K562 (cell line): ENCODE data around the gene NRM. TPM values are rescaled to one million over a fixed set of nuclear protein-coding genes. Genes with fewer than 3 reads are reported as not detected.

Experiments
- ATAC-seq: fragments of 200-7000 bp; cut with Tn5 transposase; 3 replicates; pipeline ENCODE4 v1.9.1; 2020; ENCODE audit warnings: moderate library complexity
- BruUV-seq: library from RNA; stranded (reverse); fragments of 400-500 nt; replicated peaks from 2 replicates; lab custom pipeline; 2021; lab: Mats Ljungman, UMichigan
- CTCF ChIA-PET: fragments of 300-600 bp; formaldehyde crosslinking; extraction: SDS; loops from one replicate; lab custom pipeline; 2021; ENCODE audit warnings: low intra/inter-chr PET ratio; lab: Yijun Ruan, JAX
- POLR2A ChIA-PET: fragments of 300-600, 350-650 bp; sonication (Branson Sonifier 250); formaldehyde crosslinking; extraction: SDS; loops from one replicate; lab custom pipeline; 2021; ENCODE audit warnings: antibody characterized with exemption, inconsistent platforms; lab: Yijun Ruan, JAX
- DNase-seq, 4 experiments: peaks; one replicate each; pipeline versions ENCODE4 v3.0.0 to v3.0.0-alpha.2; 2011 to 2018; ENCODE audit warnings: low spot score in 3 of 4, mixed read lengths in 3 of 4; ENCODE audit errors: extremely low read depth in 1 of 4
- FAIRE-seq: peaks from 2 replicates; lab custom pipeline; 2011; peaks lifted over from hg19 to GRCh38; lab: Jason Lieb, UNC
- H2AFZ ChIP-seq: 2 replicates; pipeline ENCODE4 v1.6.0; 2011; ENCODE audit warnings: low read depth, low read length, control low read depth, inconsistent platforms
- H3K27ac ChIP-seq: fragments of 200-600 bp; 3 replicates; pipeline ENCODE4 v1.8.0; 2011; ENCODE audit warnings: low read depth, mild to moderate bottlenecking, control low read depth, inconsistent platforms, low read length, moderate library complexity, mixed read lengths; ENCODE audit errors: extremely low read depth
- H3K27me3 ChIP-seq, 2 experiments: fragments of 300-600 bp in 1 of 2; 2 replicates in 1 of 2; 3 replicates in 1 of 2; pipeline versions ENCODE4 v1.6.0 to v1.8.0; 2011; ENCODE audit warnings: inconsistent platforms in 2 of 2, low read length in 2 of 2, mild to moderate bottlenecking in 1 of 2, mixed read lengths in 1 of 2, moderate library complexity in 1 of 2; ENCODE audit not compliant: control insufficient read depth in 2 of 2, insufficient read depth in 2 of 2
- H3K36me3 ChIP-seq: fragments of 300-600 bp; 3 replicates; pipeline ENCODE4 v1.8.0; 2011; ENCODE audit warnings: mild to moderate bottlenecking, low read length, inconsistent platforms; ENCODE audit not compliant: control insufficient read depth, insufficient read depth
- H3K4me1 ChIP-seq, 2 experiments: fragments of 200-600 bp in 1 of 2; replicated peaks in 1 of 2; 2 replicates in 1 of 2; 3 replicates in 1 of 2; pipeline versions ENCODE4 v1.5.1 to v1.8.0; 2011; ENCODE audit warnings: inconsistent platforms in 2 of 2, low read length in 2 of 2, mild to moderate bottlenecking in 1 of 2, mixed read lengths in 1 of 2, moderate library complexity in 1 of 2; ENCODE audit not compliant: control insufficient read depth in 2 of 2, insufficient read depth in 2 of 2
- H3K4me2 ChIP-seq: 2 replicates; pipeline ENCODE4 v1.6.1; 2011; ENCODE audit warnings: low read length, control low read depth, inconsistent platforms, mixed read lengths; ENCODE audit not compliant: insufficient read depth
- H3K4me3 ChIP-seq: fragments of 200-600 bp; sonication (generic), shearing (Covaris generic); 2 replicates; pipeline ENCODE4 v1.5.1; 2016; ENCODE audit warnings: control low read depth, inconsistent platforms
- H3K79me2 ChIP-seq: fragments of 200-600 bp; 3 replicates; pipeline ENCODE4 v1.8.0; 2011; ENCODE audit warnings: low read length, inconsistent platforms; ENCODE audit not compliant: control insufficient read depth, insufficient read depth
- H3K9ac ChIP-seq, 2 experiments: 2 replicates each; pipeline versions ENCODE4 v1.6.0 to v1.6.1; 2011; ENCODE audit warnings: low read depth in 2 of 2, low read length in 2 of 2, control low read depth in 1 of 2, inconsistent platforms in 1 of 2, mild to moderate bottlenecking in 1 of 2, mixed read lengths in 1 of 2; ENCODE audit not compliant: insufficient read depth in 1 of 2
- H3K9me1 ChIP-seq: one replicate; pipeline ENCODE4 v1.6.0; 2011; ENCODE audit warnings: inconsistent platforms, mild to moderate bottlenecking, low read length, moderate library complexity; ENCODE audit not compliant: control insufficient read depth, insufficient read depth
- H3K9me3 ChIP-seq: replicated peaks from 2 replicates; pipeline ENCODE4 v1.5.1; 2011; ENCODE audit warnings: low read depth, low read length, inconsistent platforms; ENCODE audit not compliant: control insufficient read depth, insufficient read depth
- H4K20me1 ChIP-seq: replicated peaks from 2 replicates; pipeline ENCODE4 v1.6.1; 2011; ENCODE audit warnings: low read length, inconsistent platforms, mixed read lengths; ENCODE audit not compliant: control insufficient read depth, insufficient read depth
- ARID2 ChIP-seq: fragments of 450-650 bp; IDR thresholded peaks from 2 replicates; pipeline ENCODE4 v1.6.1; 2017; ENCODE audit warnings: antibody characterized with exemption, mild to moderate bottlenecking
- CC2D1A ChIP-seq: fragments of 450-650 bp; IDR thresholded peaks from 2 replicates; pipeline ENCODE4 v1.6.1; 2017; ENCODE audit warnings: mild to moderate bottlenecking
- CXXC5 ChIP-seq: fragments of 250-450 bp; sonication (Bioruptor Pico); IDR thresholded peaks from 2 replicates; pipeline ENCODE4 v1.8.0; 2022; ENCODE audit warnings: inconsistent platforms, mild to moderate bottlenecking, moderate library complexity
- HLTF ChIP-seq: fragments of 450-650 bp; IDR thresholded peaks from 2 replicates; pipeline ENCODE4 v1.6.1; 2016
- MYC ChIP-seq, 2 experiments: fragments of 250-450 bp in 1 of 2; sonication (Bioruptor Pico) in 1 of 2; IDR thresholded peaks; 2 replicates each; pipeline versions ENCODE4 v1.5.1 to v1.6.1; 2012 to 2021; ENCODE audit warnings: low read depth in 2 of 2, borderline replicate concordance in 1 of 2, improper control_type of control experiment in 1 of 2, low read length in 1 of 2, mild to moderate bottlenecking in 1 of 2, moderate library complexity in 1 of 2
- RB1 ChIP-seq: fragments of 450-650 bp; IDR thresholded peaks from 2 replicates; pipeline ENCODE4 v1.6.1; 2017; ENCODE audit warnings: low read depth, mild to moderate bottlenecking
- RCOR1 ChIP-seq, 2 experiments: IDR thresholded peaks; 2 replicates each; pipeline ENCODE4 v1.6.1; 2012; ENCODE audit warnings: low read depth in 2 of 2, low read length in 2 of 2, borderline replicate concordance in 1 of 2, improper control_type of control experiment in 1 of 2
- SOX6 ChIP-seq: fragments of 450-650 bp; IDR thresholded peaks from 2 replicates; pipeline ENCODE4 v1.6.1; 2014; ENCODE audit warnings: mild to moderate bottlenecking
- ZKSCAN8 ChIP-seq: fragments of 200-800 bp; sonication (Bioruptor generic); IDR thresholded peaks from 2 replicates; pipeline ENCODE4 v1.6.1; 2016; ENCODE audit warnings: missing genetic modification characterization, missing compliant biosample characterization
- ZNF695 ChIP-seq: fragments of 450-650 bp; formaldehyde crosslinking; IDR thresholded peaks from 2 replicates; pipeline ENCODE4 v1.4.0; 2020; ENCODE audit warnings: mild to moderate bottlenecking, moderate library complexity
- WGBS: fragments of 100-300 bp; shearing (Covaris generic); methylation state at CpG from one replicate; pipeline ENCODE4 v1.1.6; 2016; ENCODE audit warnings: low coverage, mixed read lengths; ENCODE audit not compliant: insufficient coverage; ENCODE audit errors: missing lambda C conversion rate; 5-methylcytosine and 5-hydroxymethylcytosine counted together
- in situ Hi-C: fragments of 300-500 bp; cut with MboI; formaldehyde crosslinking; loops from 4 replicates; pipeline ENCODE4 v1.15.0; 2018; ENCODE audit warnings: inconsistent platforms, mixed read lengths
- intact Hi-C: fragments of 100-400 bp; cut with micrococcal nuclease; formaldehyde crosslinking; loops from 2 replicates; pipeline ENCODE4 v1.14.2; 2022
- polyA plus RNA-seq, 8 experiments: library from polyadenylated mRNA; depleted of rRNA in 4 of 8; stranded (reverse) in 5 of 8; unstranded in 3 of 8; fragments of >200 nt; fragmentation: Nextera tagmentation in 2 of 8; fragmentation: Illumina TruSeq in 1 of 8; extraction: Ambion mirVana in 2 of 8; extraction: Trizol in 1 of 8; gene quantifications; 2 replicates each; pipeline versions ENCODE4 v1.2.1 to v1.2.3, GENCODE V29; 2011 to 2014; ENCODE audit warnings: inconsistent platforms in 1 of 8, missing spikeins in 1 of 8
- total RNA-seq, 7 experiments: library from RNA; depleted of rRNA in 6 of 7; stranded (reverse); fragments of >200 nt in 6 of 7; fragmentation: Illumina TruSeq in 2 of 7; extraction: Trizol in 2 of 7; gene quantifications; 2 replicates each; pipeline versions ENCODE4 v1.2.1 to v1.2.3, GENCODE V29; 2011 to 2021; ENCODE audit warnings: low replicate concordance in 1 of 7
- TF ChIP-seq, protein P1 (sequence below): sonication (generic); formaldehyde crosslinking; IDR thresholded peaks from 2 replicates; pipeline ENCODE4 v1.8.1; 2023; ENCODE audit warnings: mild to moderate bottlenecking, missing genetic modification reagents, moderate library complexity
- TF ChIP-seq, protein P2 (sequence below): IDR thresholded peaks from 2 replicates; pipeline ENCODE4 v1.6.1; 2011; ENCODE audit warnings: borderline replicate concordance, low read depth, mild to moderate bottlenecking, moderate library complexity, low read length; ENCODE audit not compliant: insufficient read depth, poor library complexity, severe bottlenecking
- TF ChIP-seq, protein P3 (sequence below): fragments of 200-400 bp; formaldehyde crosslinking; IDR thresholded peaks from 2 replicates; pipeline ENCODE4 v1.6.1; 2017; ENCODE audit warnings: mild to moderate bottlenecking, low read depth, low read length, moderate library complexity

The NRM gene
- total and polyA plus RNA-seq, 9 of the 15 experiments (the other 6 are each of a cell fraction or from before 2014, with no cell fraction given) = 9.7 to 58.2 (median 18.1) TPM

DNA sequence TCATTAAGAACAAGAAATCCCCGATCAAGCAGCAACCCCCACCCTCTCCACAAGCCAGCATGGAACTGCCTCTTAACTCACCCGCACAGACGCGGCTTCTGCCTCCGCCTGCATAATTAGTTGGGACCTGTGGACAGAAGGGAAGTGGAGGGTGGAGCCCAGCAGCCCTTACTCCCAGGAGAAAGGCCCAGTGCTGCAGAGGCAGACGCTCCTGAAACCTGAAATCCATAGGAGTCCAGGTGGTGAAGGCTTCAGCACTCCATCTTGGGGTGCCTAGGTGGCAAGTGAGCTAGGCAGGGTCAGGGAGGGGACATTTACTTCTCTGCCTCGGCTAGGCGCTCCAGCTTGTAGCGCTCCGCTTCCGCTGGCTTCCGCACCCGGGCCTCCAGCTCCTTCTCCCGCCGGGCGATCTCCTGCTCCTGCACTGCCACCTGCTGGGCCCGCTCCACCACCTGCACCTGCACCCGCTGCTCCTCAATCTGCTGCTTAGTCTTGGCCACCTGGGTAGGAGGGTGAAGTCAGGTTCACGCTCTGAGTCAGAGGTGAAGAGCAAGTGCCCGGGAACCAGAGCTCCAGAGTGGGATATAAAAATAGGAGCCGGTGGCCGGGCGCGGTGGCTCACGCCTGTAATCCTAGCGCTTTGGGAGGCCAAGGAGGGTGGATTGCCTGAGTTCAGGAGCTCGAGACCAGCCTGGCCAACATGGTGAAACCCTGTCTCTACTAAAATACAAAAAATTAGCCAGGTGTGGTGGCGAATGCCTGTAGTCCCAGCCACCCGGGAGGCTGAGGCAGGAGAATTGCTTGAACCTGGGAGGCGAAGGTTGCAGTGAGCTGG, 40.0 kb upstream of the NRM start:
- peaks cover 7% of the 10 kb centered on the region for H4K20me1 ChIP-seq
- no peaks in the 10 kb centered on the region for H3K27me3 ChIP-seq
- 0 out of 2 replicates have a peak overlapping the region, but pooled peaks have one; percentile 27 for H3K4me2 ChIP-seq
- WGBS = 43% methylated on average over 30 of the region's 30 CpGs
- in situ Hi-C loops (no loop called here), intact Hi-C loops (loop anchor here (2.0 to 5.0 kb wide), 4 partner anchors 52 to 356 kb away; no protein-coding TSS in a partner anchor)
- H3K9ac ChIP-seq = peak overlapping the region in 1 of 2 experiments; percentile 74; a peak in 2 of 4 replicates
- ATAC-seq (peak; percentile 90), FAIRE-seq (peak; percentile 49), DNase-seq (peak; percentile 79 to 86 (median 84))
- peaks cover 3% of the 10 kb centered on the region; the same call in 2 of the 3 replicates for H3K79me2 ChIP-seq
- peaks cover 0 to 7% of the 10 kb centered on the region in 2 experiments; a peak in 3 of 5 replicates for H3K4me1 ChIP-seq
- no peak overlapping the region for H3K4me3 ChIP-seq
- ChIA-PET CTCF (interaction anchor here (0.7 to 1.0 kb wide), 5 partner anchors 8 to 383 kb away, joined by 3 to 7 read pairs (median 3); partner anchors contain the start of gene ATAT1), POLR2A (interaction anchor here (0.6 to 6.1 kb wide), 15 partner anchors 9 to 272 kb away, joined by 3 to 50 read pairs (median 4); partner anchors contain the start of genes FLOT1, MDC1 and TUBB)
- no peaks in the 10 kb centered on the region for H3K9me3 ChIP-seq
- no TSS peak for BruUV-seq
- H3K27ac ChIP-seq = 0 out of 3 replicates have a peak overlapping the region, but pooled peaks have one; percentile 18
- peaks cover 75% of the 10 kb centered on the region for H3K36me3 ChIP-seq
- H2AFZ ChIP-seq = no peak overlapping the region; the same call in 1 of the 2 replicates
- peaks cover 2% of the 10 kb centered on the region for H3K9me1 ChIP-seq
- TF ChIP-seq MYC (IDR thresholded peaks at IDR 0.05; ENCODE audit: low read depth, low read length) (peak; percentile 17; the same call in 1 of the 2 replicates), MYC (CRISPR knock-in tag; IDR thresholded peaks at IDR 0.05; ENCODE audit: borderline replicate concordance, low read depth) (no peak), ZKSCAN8 (CRISPR knock-in tag) (no peak), RB1 (peak; percentile 79), SOX6 (0 out of 2 replicates have a peak, but pooled peaks have one; percentile 18), RCOR1 (IDR thresholded peaks at IDR 0.05; ENCODE audit: borderline replicate concordance in 1 of 2, low read depth in 2 of 2, low read length in 2 of 2) (peak in 1 of 2 experiments; percentile 43; a peak in 1 of 4 replicates), ARID2 (peak; percentile 71; the same call in 1 of the 2 replicates), HLTF (no peak), CXXC5 (CRISPR knock-in tag) (peak; percentile 22; the same call in 1 of the 2 replicates), ZNF695 (no peak), CC2D1A (peak; percentile 55; the same call in 1 of the 2 replicates)
- TF ChIP-seq, protein P1, sequence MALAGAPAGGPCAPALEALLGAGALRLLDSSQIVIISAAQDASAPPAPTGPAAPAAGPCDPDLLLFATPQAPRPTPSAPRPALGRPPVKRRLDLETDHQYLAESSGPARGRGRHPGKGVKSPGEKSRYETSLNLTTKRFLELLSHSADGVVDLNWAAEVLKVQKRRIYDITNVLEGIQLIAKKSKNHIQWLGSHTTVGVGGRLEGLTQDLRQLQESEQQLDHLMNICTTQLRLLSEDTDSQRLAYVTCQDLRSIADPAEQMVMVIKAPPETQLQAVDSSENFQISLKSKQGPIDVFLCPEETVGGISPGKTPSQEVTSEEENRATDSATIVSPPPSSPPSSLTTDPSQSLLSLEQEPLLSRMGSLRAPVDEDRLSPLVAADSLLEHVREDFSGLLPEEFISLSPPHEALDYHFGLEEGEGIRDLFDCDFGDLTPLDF (CRISPR knock-in tag) = 0 out of 2 replicates have a peak, but pooled peaks have one; percentile 64
- TF ChIP-seq, protein P2, sequence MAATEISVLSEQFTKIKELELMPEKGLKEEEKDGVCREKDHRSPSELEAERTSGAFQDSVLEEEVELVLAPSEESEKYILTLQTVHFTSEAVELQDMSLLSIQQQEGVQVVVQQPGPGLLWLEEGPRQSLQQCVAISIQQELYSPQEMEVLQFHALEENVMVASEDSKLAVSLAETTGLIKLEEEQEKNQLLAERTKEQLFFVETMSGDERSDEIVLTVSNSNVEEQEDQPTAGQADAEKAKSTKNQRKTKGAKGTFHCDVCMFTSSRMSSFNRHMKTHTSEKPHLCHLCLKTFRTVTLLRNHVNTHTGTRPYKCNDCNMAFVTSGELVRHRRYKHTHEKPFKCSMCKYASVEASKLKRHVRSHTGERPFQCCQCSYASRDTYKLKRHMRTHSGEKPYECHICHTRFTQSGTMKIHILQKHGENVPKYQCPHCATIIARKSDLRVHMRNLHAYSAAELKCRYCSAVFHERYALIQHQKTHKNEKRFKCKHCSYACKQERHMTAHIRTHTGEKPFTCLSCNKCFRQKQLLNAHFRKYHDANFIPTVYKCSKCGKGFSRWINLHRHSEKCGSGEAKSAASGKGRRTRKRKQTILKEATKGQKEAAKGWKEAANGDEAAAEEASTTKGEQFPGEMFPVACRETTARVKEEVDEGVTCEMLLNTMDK = peak; percentile 24
- TF ChIP-seq, protein P3, sequence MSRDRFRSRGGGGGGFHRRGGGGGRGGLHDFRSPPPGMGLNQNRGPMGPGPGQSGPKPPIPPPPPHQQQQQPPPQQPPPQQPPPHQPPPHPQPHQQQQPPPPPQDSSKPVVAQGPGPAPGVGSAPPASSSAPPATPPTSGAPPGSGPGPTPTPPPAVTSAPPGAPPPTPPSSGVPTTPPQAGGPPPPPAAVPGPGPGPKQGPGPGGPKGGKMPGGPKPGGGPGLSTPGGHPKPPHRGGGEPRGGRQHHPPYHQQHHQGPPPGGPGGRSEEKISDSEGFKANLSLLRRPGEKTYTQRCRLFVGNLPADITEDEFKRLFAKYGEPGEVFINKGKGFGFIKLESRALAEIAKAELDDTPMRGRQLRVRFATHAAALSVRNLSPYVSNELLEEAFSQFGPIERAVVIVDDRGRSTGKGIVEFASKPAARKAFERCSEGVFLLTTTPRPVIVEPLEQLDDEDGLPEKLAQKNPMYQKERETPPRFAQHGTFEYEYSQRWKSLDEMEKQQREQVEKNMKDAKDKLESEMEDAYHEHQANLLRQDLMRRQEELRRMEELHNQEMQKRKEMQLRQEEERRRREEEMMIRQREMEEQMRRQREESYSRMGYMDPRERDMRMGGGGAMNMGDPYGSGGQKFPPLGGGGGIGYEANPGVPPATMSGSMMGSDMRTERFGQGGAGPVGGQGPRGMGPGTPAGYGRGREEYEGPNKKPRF = no peak
